Activated naive CD8-positive, alpha-beta T cell treated with anti-CD3 and anti-CD28 coated beads, Interleukin-2, amount 50 U/mL, for 24 hours (primary cell): ENCODE results near the gene ZMYM4.

ENCODE experiments used
- ATAC-seq: fragments of 150-1000 bp; cut with Tn5 transposase; one replicate; pipeline ENCODE4 v1.10.0; 2021
- DNase-seq: peaks from one replicate; pipeline ENCODE4 v3.0.0; 2021
- H3K27ac Mint-ChIP-seq: one replicate; pipeline ENCODE4 v1.8.0; 2021; ENCODE audit warnings: mild to moderate bottlenecking, mixed read lengths
- H3K27me3 Mint-ChIP-seq: one replicate; pipeline ENCODE4 v1.8.0; 2021; ENCODE audit warnings: mixed read lengths
- H3K36me3 Mint-ChIP-seq: one replicate; pipeline ENCODE4 v1.8.0; 2021; ENCODE audit warnings: low read depth, mixed read lengths
- H3K4me1 Mint-ChIP-seq: one replicate; pipeline ENCODE4 v1.8.0; 2021; ENCODE audit warnings: mixed read lengths
- H3K4me3 Mint-ChIP-seq: one replicate; pipeline ENCODE4 v1.8.0; 2021; ENCODE audit warnings: mild to moderate bottlenecking, moderate library complexity, mixed read lengths
- H3K9me3 Mint-ChIP-seq: one replicate; pipeline ENCODE4 v1.8.0; 2021; ENCODE audit warnings: mixed read lengths

The ZMYM4 gene

GRCh38 chr1:35382107-35382506 lies 113.6 kb downstream of the ZMYM4 start:
- H3K36me3 Mint-ChIP-seq, result peaks cover 5% of the 10 kb centered on the region

DNA sequence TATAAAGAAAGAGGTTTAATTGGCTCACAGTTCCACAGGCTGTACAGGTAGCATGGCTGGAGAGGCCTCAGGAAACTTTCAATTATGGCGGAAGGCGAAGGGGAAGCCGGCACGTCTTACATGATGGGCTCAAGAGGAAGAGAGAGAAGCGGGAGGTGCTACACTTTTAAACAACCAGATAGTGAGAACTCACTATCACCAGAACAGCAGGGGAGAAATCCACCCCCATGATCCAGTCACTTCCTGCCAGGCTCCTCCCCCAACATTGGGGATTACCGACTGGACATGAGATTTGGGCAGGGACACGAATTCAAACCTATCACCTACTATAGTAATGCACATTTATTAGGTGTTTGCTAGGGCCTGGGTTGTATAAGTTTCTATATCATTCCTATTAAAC lies 117.8 kb downstream of the ZMYM4 start:
- Mint-ChIP-seq H3K9me3 (no peaks in the 10 kb centered on the region), H3K36me3 (peaks cover 6% of the 10 kb centered on the region), H3K27me3 (no peaks in the 10 kb centered on the region), H3K4me3 (no peak overlapping the region), H3K4me1 (no peaks in the 10 kb centered on the region), H3K27ac (no peak overlapping the region)
- DNase-seq (no peak), ATAC-seq (no peak)

More at GRCh38 chr1:35382107-35382506, 113.6 kb downstream of the ZMYM4 start:
- H3K27me3 Mint-ChIP-seq, result no peaks in the 10 kb centered on the region
- no peak for ATAC-seq
- no peaks in the 10 kb centered on the region for H3K4me1 Mint-ChIP-seq
- no peak for DNase-seq
- no peak overlapping the region for H3K4me3 Mint-ChIP-seq
- no peaks in the 10 kb centered on the region for H3K9me3 Mint-ChIP-seq
- no peak overlapping the region for H3K27ac Mint-ChIP-seq

GRCh38 chr1:35386959-35387358 lies 118.5 kb downstream of the ZMYM4 start:
- DNase-seq (no peak), ATAC-seq (no peak)
- Mint-ChIP-seq H3K27ac (no peak overlapping the region), H3K36me3 (peaks cover 7% of the 10 kb centered on the region), H3K9me3 (no peaks in the 10 kb centered on the region), H3K4me3 (no peak overlapping the region), H3K27me3 (no peaks in the 10 kb centered on the region), H3K4me1 (no peaks in the 10 kb centered on the region)

DNA sequence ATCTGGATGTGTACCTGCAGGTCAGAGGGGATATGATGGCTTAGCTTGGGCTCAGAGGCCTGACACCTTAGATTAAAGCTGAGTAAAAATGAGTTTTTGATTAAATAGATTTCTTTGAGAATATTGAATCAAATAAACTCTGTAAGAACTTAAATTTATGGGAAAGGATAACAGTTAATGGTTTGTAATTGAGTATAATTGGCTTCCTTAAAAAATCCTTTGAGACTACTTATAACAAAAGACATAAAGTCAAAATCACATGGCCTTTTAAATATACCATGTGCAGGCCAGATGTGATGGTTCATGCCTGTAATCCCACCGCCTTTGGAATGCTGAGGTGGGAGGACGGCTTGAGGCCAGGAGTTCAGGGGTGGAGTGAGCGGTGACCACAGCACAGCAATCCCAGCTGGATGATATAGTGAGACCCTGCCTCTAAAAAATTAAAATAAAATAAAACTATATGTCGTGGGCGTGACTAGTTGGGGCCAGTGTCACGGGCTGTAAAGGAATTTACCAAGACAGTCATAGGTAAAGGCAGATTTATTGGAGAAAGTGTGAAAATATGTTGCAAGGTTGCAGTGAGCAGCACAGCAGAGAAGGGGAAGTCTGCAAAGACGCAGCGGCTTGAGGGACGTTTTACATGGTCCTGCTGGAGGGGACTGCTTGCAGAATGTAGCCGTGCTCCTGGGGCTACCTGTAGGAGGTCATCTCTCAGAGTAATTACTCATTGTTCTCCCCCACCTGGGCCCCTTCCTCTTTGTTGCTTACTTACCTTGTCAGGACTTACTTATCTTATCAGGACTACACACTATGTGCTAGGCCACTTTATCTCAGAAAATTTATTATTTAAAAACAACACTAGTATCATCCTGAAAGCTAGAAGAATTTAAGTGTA lies 122.3 kb downstream of the ZMYM4 start:
- Mint-ChIP-seq H3K27me3 (no peaks in the 10 kb centered on the region), H3K27ac (no peak overlapping the region), H3K4me1 (no peaks in the 10 kb centered on the region), H3K9me3 (no peaks in the 10 kb centered on the region), H3K4me3 (no peak overlapping the region), H3K36me3 (peaks cover 22% of the 10 kb centered on the region)
- DNase-seq (no peak), ATAC-seq (no peak)

DNA sequence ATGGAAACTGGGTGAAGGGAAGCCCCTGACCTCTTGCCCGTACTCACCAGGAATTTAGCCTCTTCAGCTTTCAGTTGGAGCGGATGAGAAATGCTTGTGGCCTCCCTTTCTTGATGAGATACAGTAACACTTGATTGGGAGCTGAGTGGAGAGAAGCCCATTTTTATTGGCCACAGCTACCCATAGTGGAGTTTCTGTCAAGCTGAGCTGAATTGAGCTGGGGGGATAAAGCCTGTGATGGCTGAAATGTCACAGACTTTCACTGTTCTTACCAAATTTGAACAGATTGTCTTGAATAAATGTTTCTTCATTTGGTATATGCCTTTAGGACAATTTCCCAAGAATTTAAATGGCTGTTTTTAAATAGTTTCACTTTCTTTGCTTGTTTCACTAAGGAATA lies 125.9 kb downstream of the ZMYM4 start:
- Mint-ChIP-seq H3K27ac (no peak overlapping the region), H3K27me3 (no peaks in the 10 kb centered on the region), H3K9me3 (no peaks in the 10 kb centered on the region), H3K36me3 (peaks cover 30% of the 10 kb centered on the region), H3K4me1 (peaks cover 7% of the 10 kb centered on the region), H3K4me3 (no peak overlapping the region)
- ATAC-seq, result no peak
- no peak for DNase-seq

- H3K36me3 Mint-ChIP-seq, result peaks cover 41% of the 10 kb centered on the region
- DNase-seq (no peak), ATAC-seq (peak; percentile 66)
- H3K4me1 Mint-ChIP-seq, result peaks cover 11% of the 10 kb centered on the region
- H3K9me3 Mint-ChIP-seq, result no peaks in the 10 kb centered on the region
- no peaks in the 10 kb centered on the region for H3K27me3 Mint-ChIP-seq
- H3K4me3 Mint-ChIP-seq, result no peak overlapping the region
- no peak overlapping the region for H3K27ac Mint-ChIP-seq
These were observed 130.2 kb downstream of the ZMYM4 start for GRCh38 chr1:35398739-35399138.

GRCh38 chr1:35401049-35401448 lies 132.5 kb downstream of the ZMYM4 start:
- Mint-ChIP-seq H3K4me1 (peaks cover 11% of the 10 kb centered on the region), H3K9me3 (no peaks in the 10 kb centered on the region), H3K36me3 (peaks cover 36% of the 10 kb centered on the region), H3K4me3 (no peak overlapping the region), H3K27me3 (no peaks in the 10 kb centered on the region), H3K27ac (no peak overlapping the region)
- ATAC-seq, result no peak
- no peak for DNase-seq

- Mint-ChIP-seq H3K4me1 (no peaks in the 10 kb centered on the region), H3K27ac (no peak overlapping the region), H3K36me3 (peaks cover 39% of the 10 kb centered on the region), H3K4me3 (no peak overlapping the region), H3K9me3 (no peaks in the 10 kb centered on the region), H3K27me3 (no peaks in the 10 kb centered on the region)
- DNase-seq (no peak), ATAC-seq (no peak)
These were observed 137.6 kb downstream of the ZMYM4 start for GRCh38 chr1:35406103-35406502.

DNA sequence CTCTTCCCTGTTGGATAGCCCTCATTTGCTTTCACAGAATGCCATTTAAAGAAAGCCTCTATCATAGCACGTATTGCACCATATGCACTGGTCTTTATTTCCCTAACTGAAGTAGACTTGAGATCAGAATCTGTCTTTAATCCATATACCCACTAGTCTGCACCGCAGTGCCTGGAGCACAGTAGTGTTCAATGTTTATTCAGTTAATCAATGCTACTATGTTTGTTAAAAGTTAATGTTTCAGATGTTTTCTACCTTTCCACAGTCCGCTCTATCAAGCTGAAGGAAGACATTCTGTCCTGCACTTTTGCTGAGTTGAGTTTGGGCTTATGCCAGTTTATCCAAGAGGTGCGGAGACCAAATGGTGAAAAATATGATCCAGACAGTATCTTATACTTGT lies 139.2 kb downstream of the ZMYM4 start:
- Mint-ChIP-seq H3K36me3 (peaks cover 35% of the 10 kb centered on the region), H3K4me1 (no peaks in the 10 kb centered on the region), H3K27me3 (no peaks in the 10 kb centered on the region), H3K9me3 (no peaks in the 10 kb centered on the region), H3K27ac (no peak overlapping the region), H3K4me3 (no peak overlapping the region)
- ATAC-seq (no peak), DNase-seq (no peak)

DNA sequence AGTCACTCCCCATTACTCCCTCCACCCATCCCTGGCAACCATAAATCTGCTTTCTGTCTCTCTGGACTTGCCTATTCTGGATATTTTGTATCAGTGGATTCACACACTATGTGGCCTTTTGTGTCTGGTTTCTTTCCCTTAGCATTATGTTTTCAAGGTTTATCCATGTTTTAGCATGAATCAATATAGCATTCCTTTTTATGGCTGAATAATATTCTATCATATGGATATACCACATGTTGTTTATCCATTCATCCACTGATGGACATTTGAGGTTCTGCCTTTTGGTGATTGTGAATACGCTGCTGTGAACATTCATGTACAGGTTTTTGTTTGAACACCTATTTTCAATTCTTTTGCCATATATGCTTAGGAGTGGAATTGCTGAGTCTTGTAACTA lies 140.4 kb downstream of the ZMYM4 start:
- ATAC-seq (no peak), DNase-seq (no peak)
- Mint-ChIP-seq H3K27ac (no peak overlapping the region), H3K36me3 (peaks cover 35% of the 10 kb centered on the region), H3K4me3 (no peak overlapping the region), H3K27me3 (no peaks in the 10 kb centered on the region), H3K4me1 (no peaks in the 10 kb centered on the region), H3K9me3 (no peaks in the 10 kb centered on the region)

- peaks cover 6% of the 10 kb centered on the region for H3K4me1 Mint-ChIP-seq
- no peak for ATAC-seq
- no peak overlapping the region for H3K27ac Mint-ChIP-seq
- no peaks in the 10 kb centered on the region for H3K27me3 Mint-ChIP-seq
- H3K36me3 Mint-ChIP-seq, result peaks cover 10% of the 10 kb centered on the region
- no peaks in the 10 kb centered on the region for H3K9me3 Mint-ChIP-seq
- H3K4me3 Mint-ChIP-seq, result no peak overlapping the region
- no peak for DNase-seq
These were observed 157.6 kb downstream of the ZMYM4 start for GRCh38 chr1:35426097-35426586.

DNA sequence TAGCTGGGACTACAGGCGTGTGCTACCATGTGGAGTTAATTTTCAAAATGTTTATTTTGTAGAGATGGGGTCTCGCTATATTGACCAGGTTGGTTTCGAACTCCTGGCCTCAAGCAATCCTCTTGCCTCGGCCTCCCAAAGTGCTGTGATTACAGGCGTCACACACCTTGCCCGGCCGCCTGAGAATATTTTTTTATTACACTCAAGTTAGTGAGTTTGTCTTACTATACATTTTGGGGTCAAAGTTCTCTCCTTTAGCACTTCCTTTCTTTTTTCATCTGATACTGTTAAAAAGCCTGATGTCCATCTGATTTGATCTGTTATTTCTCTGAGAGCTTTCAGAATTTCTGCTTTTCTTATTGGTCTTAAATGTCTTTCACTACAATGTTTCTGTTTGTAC lies 159.9 kb downstream of the ZMYM4 start:
- no peak overlapping the region for H3K4me3 Mint-ChIP-seq
- no peak overlapping the region for H3K27ac Mint-ChIP-seq
- H3K9me3 Mint-ChIP-seq, result no peaks in the 10 kb centered on the region
- DNase-seq (no peak), ATAC-seq (no peak)
- peaks cover 12% of the 10 kb centered on the region for H3K4me1 Mint-ChIP-seq
- peaks cover 17% of the 10 kb centered on the region for H3K36me3 Mint-ChIP-seq
- no peaks in the 10 kb centered on the region for H3K27me3 Mint-ChIP-seq

GRCh38 chr1:35430762-35431161 lies 162.3 kb downstream of the ZMYM4 start:
- H3K36me3 Mint-ChIP-seq, result peaks cover 21% of the 10 kb centered on the region
- H3K27ac Mint-ChIP-seq, result no peak overlapping the region
- no peaks in the 10 kb centered on the region for H3K27me3 Mint-ChIP-seq
- H3K9me3 Mint-ChIP-seq, result no peaks in the 10 kb centered on the region
- no peak for ATAC-seq
- no peak overlapping the region for H3K4me3 Mint-ChIP-seq
- DNase-seq, result no peak
- peaks cover 12% of the 10 kb centered on the region for H3K4me1 Mint-ChIP-seq

GRCh38 chr1:35431173-35431599 lies 162.7 kb downstream of the ZMYM4 start:
- no peak overlapping the region for H3K4me3 Mint-ChIP-seq
- peaks cover 12% of the 10 kb centered on the region for H3K4me1 Mint-ChIP-seq
- DNase-seq (no peak), ATAC-seq (peak; percentile 29)
- H3K9me3 Mint-ChIP-seq, result no peaks in the 10 kb centered on the region
- H3K27ac Mint-ChIP-seq, result peak overlapping the region; percentile 52
- H3K27me3 Mint-ChIP-seq, result no peaks in the 10 kb centered on the region
- H3K36me3 Mint-ChIP-seq, result peaks cover 21% of the 10 kb centered on the region

- DNase-seq, result no peak
- H3K36me3 Mint-ChIP-seq, result peaks cover 21% of the 10 kb centered on the region
- no peak for ATAC-seq
- H3K9me3 Mint-ChIP-seq, result no peaks in the 10 kb centered on the region
- H3K27ac Mint-ChIP-seq, result no peak overlapping the region
- no peak overlapping the region for H3K4me3 Mint-ChIP-seq
- no peaks in the 10 kb centered on the region for H3K27me3 Mint-ChIP-seq
- H3K4me1 Mint-ChIP-seq, result peaks cover 12% of the 10 kb centered on the region
These were observed 163.7 kb downstream of the ZMYM4 start for GRCh38 chr1:35432231-35432630.
